K562 (cell line): Measurements from ENCODE around the gene ANK3. TPM values are rescaled to one million over a fixed set of nuclear protein-coding genes. Genes with fewer than 3 reads are reported as not detected.
A peak's percentile ranks its signal among the peaks of the same experiment; 100 is the strongest.

Experiments used
- BRF1 ChIP-seq: IDR thresholded peaks from 3 replicates; pipeline ENCODE4 v1.6.1; 2011; ENCODE audit warnings: borderline replicate concordance, mild to moderate bottlenecking; ENCODE audit not compliant: insufficient read length; ENCODE audit errors: extremely low read depth
- CBX3 ChIP-seq, 2 experiments: IDR thresholded peaks; 1 replicate in 1 of 2; 2 replicates in 1 of 2; pipeline ENCODE4 v1.6.1; 2012; ENCODE audit warnings: inconsistent platforms in 2 of 2, low read length in 2 of 2, borderline replicate concordance in 1 of 2, control low read depth in 1 of 2
- CHD4 ChIP-seq: fragments of 200-600 bp; sonication (generic); IDR thresholded peaks from 3 replicates; pipeline ENCODE4 v1.6.1; 2012; ENCODE audit warnings: low read depth, mild to moderate bottlenecking, mixed read lengths, low read length, inconsistent platforms; ENCODE audit not compliant: insufficient read depth, insufficient replicate concordance, poor library complexity, severe bottlenecking
- CSDE1 ChIP-seq, 2 experiments: fragments of 450-650 bp; IDR thresholded peaks; 2 replicates each; pipeline ENCODE4 v1.6.1; 2016; ENCODE audit warnings: mild to moderate bottlenecking in 1 of 2
- EHMT2 ChIP-seq: fragments of 450-650 bp; IDR thresholded peaks from 2 replicates; pipeline ENCODE4 v1.6.1; 2018; ENCODE audit warnings: antibody characterized with exemption
- ELF2 ChIP-seq: fragments of 250-450 bp; sonication (Bioruptor Pico); IDR thresholded peaks from 2 replicates; pipeline ENCODE4 v1.5.0; 2021; ENCODE audit warnings: mild to moderate bottlenecking
- FOSL1 ChIP-seq: fragments of 200-800 bp; sonication (Bioruptor generic); conservative IDR thresholded peaks from 2 replicates; pipeline ENCODE4 v1.6.1; 2016; ENCODE audit warnings: missing genetic modification characterization, missing compliant biosample characterization
- GATA2 ChIP-seq: sonication (generic); formaldehyde crosslinking; IDR thresholded peaks from 2 replicates; pipeline ENCODE4 v1.4.0; 2020; ENCODE audit warnings: mild to moderate bottlenecking, missing genetic modification reagents
- GTF2F1 ChIP-seq: IDR thresholded peaks from 2 replicates; pipeline ENCODE4 v1.6.1; 2011; ENCODE audit warnings: low read depth, low read length, improper control_type of control experiment
- HDAC3 ChIP-seq: fragments of 450-650 bp; IDR thresholded peaks from 2 replicates; pipeline ENCODE4 v1.6.1; 2018; ENCODE audit warnings: borderline replicate concordance, mild to moderate bottlenecking, moderate library complexity; ENCODE audit not compliant: partially characterized antibody
- HDAC6 ChIP-seq: IDR thresholded peaks from 2 replicates; pipeline ENCODE4 v1.6.1; 2012; ENCODE audit warnings: low read depth, mild to moderate bottlenecking, control low read depth, inconsistent platforms, low read length, moderate library complexity
- ILF3 ChIP-seq: fragments of 450-650 bp; IDR thresholded peaks from 2 replicates; pipeline ENCODE4 v1.6.1; 2018; ENCODE audit warnings: antibody characterized with exemption, mild to moderate bottlenecking, moderate library complexity, borderline replicate concordance
- KHSRP ChIP-seq: fragments of 450-650 bp; IDR thresholded peaks from 2 replicates; pipeline ENCODE4 v1.6.1; 2017
- MIER1 ChIP-seq: fragments of 450-650 bp; IDR thresholded peaks from 2 replicates; pipeline ENCODE4 v1.6.1; 2016; ENCODE audit warnings: antibody characterized with exemption, mild to moderate bottlenecking, low read depth
- MXI1 ChIP-seq: IDR thresholded peaks from 2 replicates; pipeline ENCODE4 v1.6.1; 2011; ENCODE audit warnings: low read depth, mild to moderate bottlenecking, improper control_type of control experiment, low read length
- MYC ChIP-seq, 2 experiments: fragments of 250-450 bp in 1 of 2; sonication (Bioruptor Pico) in 1 of 2; IDR thresholded peaks; 2 replicates each; pipeline versions ENCODE4 v1.5.1 to v1.6.1; 2012 to 2021; ENCODE audit warnings: low read depth in 2 of 2, borderline replicate concordance in 1 of 2, improper control_type of control experiment in 1 of 2, low read length in 1 of 2, mild to moderate bottlenecking in 1 of 2, moderate library complexity in 1 of 2
- NR2F6 ChIP-seq: fragments of 450-650 bp; formaldehyde crosslinking; IDR thresholded peaks from 2 replicates; pipeline ENCODE4 v1.4.0; 2020; ENCODE audit warnings: mild to moderate bottlenecking
- RCOR1 ChIP-seq, 2 experiments: IDR thresholded peaks; 2 replicates each; pipeline ENCODE4 v1.6.1; 2012; ENCODE audit warnings: low read depth in 2 of 2, low read length in 2 of 2, borderline replicate concordance in 1 of 2, improper control_type of control experiment in 1 of 2
- SMARCC2 ChIP-seq: fragments of 450-650 bp; IDR thresholded peaks from 2 replicates; pipeline ENCODE4 v1.6.1; 2017; ENCODE audit warnings: antibody characterized with exemption, moderate library complexity, mild to moderate bottlenecking, low read depth
- TEAD1 ChIP-seq, 2 experiments: fragments of 450-650 bp in 1 of 2; sonication (generic) in 1 of 2; formaldehyde crosslinking; IDR thresholded peaks; 2 replicates each; pipeline versions ENCODE4 v1.4.0 to v1.8.0; 2020 to 2022; ENCODE audit warnings: mild to moderate bottlenecking in 2 of 2, missing genetic modification reagents in 1 of 2
- ZNF212 ChIP-seq: fragments of 450-650 bp; formaldehyde crosslinking; IDR thresholded peaks from 2 replicates; pipeline ENCODE4 v1.4.0; 2020; ENCODE audit warnings: mild to moderate bottlenecking
- ZSCAN29 ChIP-seq: fragments of 450-650 bp; IDR thresholded peaks from 2 replicates; pipeline ENCODE4 v1.6.1; 2017
- ZSCAN32 ChIP-seq: fragments of 450-650 bp; formaldehyde crosslinking; IDR thresholded peaks from 2 replicates; pipeline ENCODE4 v1.4.0; 2020; ENCODE audit warnings: mild to moderate bottlenecking, moderate library complexity
- polyA plus RNA-seq, 8 experiments: library from polyadenylated mRNA; depleted of rRNA in 4 of 8; stranded (reverse) in 5 of 8; unstranded in 3 of 8; fragments of >200 nt; fragmentation: Nextera tagmentation in 2 of 8; fragmentation: Illumina TruSeq in 1 of 8; extraction: Ambion mirVana in 2 of 8; extraction: Trizol in 1 of 8; gene quantifications; 2 replicates each; pipeline versions ENCODE4 v1.2.1 to v1.2.3, GENCODE V29; 2011 to 2014; ENCODE audit warnings: inconsistent platforms in 1 of 8, missing spikeins in 1 of 8
- total RNA-seq, 7 experiments: library from RNA; depleted of rRNA in 6 of 7; stranded (reverse); fragments of >200 nt in 6 of 7; fragmentation: Illumina TruSeq in 2 of 7; extraction: Trizol in 2 of 7; gene quantifications; 2 replicates each; pipeline versions ENCODE4 v1.2.1 to v1.2.3, GENCODE V29; 2011 to 2021; ENCODE audit warnings: low replicate concordance in 1 of 7
- TF ChIP-seq, protein P1 (sequence below): fragments of 250-450 bp; sonication (Bioruptor Pico); IDR thresholded peaks from 2 replicates; pipeline ENCODE4 v1.4.0; 2020; ENCODE audit warnings: borderline replicate concordance
- TF ChIP-seq, protein P2 (sequence below), 2 experiments: fragments of 450-650 bp in 1 of 2; IDR thresholded peaks; 2 replicates each; pipeline ENCODE4 v1.6.1; 2011 to 2017; ENCODE audit warnings: low read depth in 2 of 2, antibody characterized with exemption in 1 of 2, borderline replicate concordance in 1 of 2, low read length in 1 of 2, mild to moderate bottlenecking in 1 of 2, mixed read lengths in 1 of 2; ENCODE audit not compliant: control insufficient read depth in 1 of 2

The ANK3 gene
- total and polyA plus RNA-seq, 9 of the 15 experiments (the other 6 are each of a cell fraction or from before 2014, with no cell fraction given) = 10.0 to 32.3 (median 17.9) TPM

DNA sequence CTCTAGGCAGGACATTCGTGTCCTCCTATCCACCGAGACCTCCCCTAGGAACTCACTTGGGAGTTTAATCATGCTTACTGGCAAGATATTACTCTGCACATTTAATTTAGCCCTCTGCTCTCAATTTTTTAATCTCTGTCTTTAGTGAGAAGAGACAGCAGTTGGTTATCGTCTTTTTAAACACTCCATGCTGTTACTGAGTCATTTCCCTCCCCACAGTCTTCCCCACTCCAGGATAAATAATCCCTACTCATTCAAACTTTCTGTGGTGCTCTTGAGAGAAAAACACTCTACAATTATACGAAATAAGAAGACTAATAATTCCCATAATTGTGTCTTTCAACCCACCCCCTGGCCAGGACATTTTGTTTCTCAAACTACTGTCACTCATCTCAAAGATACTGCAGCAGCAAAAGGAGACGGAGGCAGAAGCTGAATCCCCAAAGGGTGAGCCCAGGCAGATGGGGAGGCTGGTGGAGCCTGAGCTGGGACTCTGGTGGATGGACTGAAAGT is 84.2 kb downstream of the ANK3 start (continued):
- TF ChIP-seq MYC (IDR thresholded peaks at IDR 0.05; ENCODE audit: low read depth, low read length) (peak; percentile 25; the same call in 1 of the 2 replicates), MYC (CRISPR knock-in tag; IDR thresholded peaks at IDR 0.05; ENCODE audit: borderline replicate concordance, low read depth) (no peak), CSDE1 (IDR thresholded peaks at IDR 0.05) (peak in 1 of 2 experiments; percentile 55; a peak in 1 of 4 replicates), ZSCAN29 (no peak), ZSCAN32 (CRISPR knock-in tag) (no peak), HDAC3 (peak; percentile 39), ELF2 (CRISPR knock-in tag) (0 out of 2 replicates have a peak, but pooled peaks have one; percentile 48), BRF1 (no peak), KHSRP (no peak), ZNF212 (no peak), MIER1 (no peak), ILF3 (no peak), MXI1 (no peak), GTF2F1 (no peak), GATA2 (CRISPR knock-in tag) (peak; percentile 13; the same call in 1 of the 2 replicates), NR2F6 (no peak), SMARCC2 (peak; percentile 72; the same call in 1 of the 2 replicates), CHD4 (no peak), RCOR1 (IDR thresholded peaks at IDR 0.05; ENCODE audit: borderline replicate concordance in 1 of 2, low read depth in 2 of 2, low read length in 2 of 2) (peak in 1 of 2 experiments; percentile 3; a peak in 1 of 4 replicates), FOSL1 (peak; percentile 95), TEAD1 (CRISPR knock-in tag; IDR thresholded peaks at IDR 0.05) (no peak), CBX3 (IDR thresholded peaks at IDR 0.05; ENCODE audit: borderline replicate concordance in 1 of 2, low read length in 2 of 2) (no peak), HDAC6 (no peak), EHMT2 (no peak)
- TF ChIP-seq, protein P1, sequence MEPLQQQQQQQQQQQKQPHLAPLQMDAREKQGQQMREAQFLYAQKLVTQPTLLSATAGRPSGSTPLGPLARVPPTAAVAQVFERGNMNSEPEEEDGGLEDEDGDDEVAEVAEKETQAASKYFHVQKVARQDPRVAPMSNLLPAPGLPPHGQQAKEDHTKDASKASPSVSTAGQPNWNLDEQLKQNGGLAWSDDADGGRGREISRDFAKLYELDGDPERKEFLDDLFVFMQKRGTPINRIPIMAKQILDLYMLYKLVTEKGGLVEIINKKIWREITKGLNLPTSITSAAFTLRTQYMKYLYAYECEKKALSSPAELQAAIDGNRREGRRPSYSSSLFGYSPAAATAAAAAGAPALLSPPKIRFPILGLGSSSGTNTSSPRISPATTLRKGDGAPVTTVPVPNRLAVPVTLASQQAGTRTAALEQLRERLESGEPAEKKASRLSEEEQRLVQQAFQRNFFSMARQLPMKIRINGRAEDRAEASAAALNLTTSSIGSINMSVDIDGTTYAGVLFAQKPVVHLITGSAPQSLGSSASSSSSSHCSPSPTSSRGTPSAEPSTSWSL = no peak
- TF ChIP-seq, protein P2, sequence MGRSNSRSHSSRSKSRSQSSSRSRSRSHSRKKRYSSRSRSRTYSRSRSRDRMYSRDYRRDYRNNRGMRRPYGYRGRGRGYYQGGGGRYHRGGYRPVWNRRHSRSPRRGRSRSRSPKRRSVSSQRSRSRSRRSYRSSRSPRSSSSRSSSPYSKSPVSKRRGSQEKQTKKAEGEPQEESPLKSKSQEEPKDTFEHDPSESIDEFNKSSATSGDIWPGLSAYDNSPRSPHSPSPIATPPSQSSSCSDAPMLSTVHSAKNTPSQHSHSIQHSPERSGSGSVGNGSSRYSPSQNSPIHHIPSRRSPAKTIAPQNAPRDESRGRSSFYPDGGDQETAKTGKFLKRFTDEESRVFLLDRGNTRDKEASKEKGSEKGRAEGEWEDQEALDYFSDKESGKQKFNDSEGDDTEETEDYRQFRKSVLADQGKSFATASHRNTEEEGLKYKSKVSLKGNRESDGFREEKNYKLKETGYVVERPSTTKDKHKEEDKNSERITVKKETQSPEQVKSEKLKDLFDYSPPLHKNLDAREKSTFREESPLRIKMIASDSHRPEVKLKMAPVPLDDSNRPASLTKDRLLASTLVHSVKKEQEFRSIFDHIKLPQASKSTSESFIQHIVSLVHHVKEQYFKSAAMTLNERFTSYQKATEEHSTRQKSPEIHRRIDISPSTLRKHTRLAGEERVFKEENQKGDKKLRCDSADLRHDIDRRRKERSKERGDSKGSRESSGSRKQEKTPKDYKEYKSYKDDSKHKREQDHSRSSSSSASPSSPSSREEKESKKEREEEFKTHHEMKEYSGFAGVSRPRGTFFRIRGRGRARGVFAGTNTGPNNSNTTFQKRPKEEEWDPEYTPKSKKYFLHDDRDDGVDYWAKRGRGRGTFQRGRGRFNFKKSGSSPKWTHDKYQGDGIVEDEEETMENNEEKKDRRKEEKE (IDR thresholded peaks at IDR 0.05; ENCODE audit: borderline replicate concordance in 1 of 2, control insufficient read depth in 1 of 2, low read depth in 2 of 2, low read length in 1 of 2) = no peak
